Fibroblast of skin of right biceps (primary cell): ENCODE results near the gene CCNDBP1.
"Not testable (repeated sequence)": the region's sequence is repeated elsewhere in the genome, so short reads cannot be mapped to it uniquely, and the experiment has no call there.

Experiments used
- DNase-seq: peaks from one replicate; pipeline ENCODE4 v3.0.0-alpha.2; 2013

The CCNDBP1 gene

DNA sequence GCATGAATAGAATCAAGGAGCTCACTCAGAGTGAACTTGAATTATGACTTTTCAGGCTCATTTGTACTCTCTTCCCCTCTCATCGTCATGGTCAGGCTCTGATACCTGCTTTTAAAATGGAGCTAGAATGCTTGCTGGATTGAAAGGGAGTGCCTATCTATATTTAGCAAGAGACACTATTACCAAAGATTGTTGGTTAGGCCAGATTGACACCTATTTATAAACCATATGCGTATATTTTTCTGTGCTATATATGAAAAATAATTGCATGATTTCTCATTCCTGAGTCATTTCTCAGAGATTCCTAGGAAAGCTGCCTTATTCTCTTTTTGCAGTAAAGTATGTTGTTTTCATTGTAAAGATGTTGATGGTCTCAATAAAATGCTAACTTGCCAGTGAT lies 9.6 kb downstream of the CCNDBP1 start:
- DNase-seq = peak; percentile 43

DNA sequence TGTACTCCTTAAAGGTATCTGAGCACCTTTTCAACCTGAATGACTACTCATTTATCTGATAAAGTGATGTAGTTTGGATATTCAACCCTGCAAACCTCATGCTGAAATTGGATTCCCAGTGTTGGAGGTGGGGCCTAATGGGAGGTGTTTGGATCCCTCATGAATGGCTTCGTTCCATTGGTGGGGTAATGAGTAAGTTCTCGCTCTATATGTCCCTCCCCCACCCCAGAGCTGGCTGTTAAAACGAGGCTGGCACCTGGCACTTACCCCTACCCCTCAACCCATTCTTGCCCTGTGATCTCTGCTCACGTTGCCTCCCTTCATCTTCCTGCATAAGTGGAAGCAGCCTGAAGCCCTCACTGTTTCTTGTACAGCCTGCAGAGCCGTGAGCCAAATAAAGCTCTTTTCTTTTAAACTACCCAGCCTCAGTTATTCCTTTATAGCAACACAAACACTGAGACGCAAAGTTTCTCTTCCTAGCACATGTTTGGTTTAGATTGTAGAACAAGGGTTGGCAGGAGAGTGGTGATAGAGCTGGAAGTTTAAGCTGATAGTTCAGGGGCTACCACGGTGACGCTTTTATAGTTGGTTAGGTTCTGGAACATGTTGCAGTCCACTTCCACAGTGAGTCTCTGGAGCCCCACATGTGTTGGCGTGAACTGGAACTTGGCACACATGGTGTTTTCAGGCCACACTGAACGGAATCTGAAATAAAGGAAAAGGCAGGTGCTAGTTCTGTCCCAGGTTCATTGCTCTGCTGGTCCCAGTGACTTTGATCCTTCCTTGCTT lies 11.8 kb downstream of the CCNDBP1 start:
- no peak for DNase-seq

DNA sequence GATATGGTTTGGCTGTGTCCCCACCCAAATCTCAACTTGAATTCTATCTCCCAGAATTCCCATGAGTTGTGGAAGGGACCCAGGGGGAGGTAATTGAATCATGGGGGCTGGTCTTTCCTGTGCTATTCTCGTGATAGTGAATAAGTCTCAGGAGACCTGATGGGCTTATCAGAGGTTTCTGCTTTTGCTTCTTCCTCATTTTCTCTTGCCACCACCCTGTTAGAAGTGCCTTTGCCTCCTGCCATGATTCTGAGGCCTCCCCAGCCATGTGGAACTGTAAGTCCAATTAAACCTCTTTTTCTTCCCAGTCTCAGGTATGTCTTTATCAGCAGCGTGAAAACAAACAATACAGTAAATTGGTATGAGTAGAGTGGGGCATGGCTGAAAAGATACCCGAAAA lies 12.6 kb downstream of the CCNDBP1 start:
- DNase-seq = not testable (repeated sequence)

DNA sequence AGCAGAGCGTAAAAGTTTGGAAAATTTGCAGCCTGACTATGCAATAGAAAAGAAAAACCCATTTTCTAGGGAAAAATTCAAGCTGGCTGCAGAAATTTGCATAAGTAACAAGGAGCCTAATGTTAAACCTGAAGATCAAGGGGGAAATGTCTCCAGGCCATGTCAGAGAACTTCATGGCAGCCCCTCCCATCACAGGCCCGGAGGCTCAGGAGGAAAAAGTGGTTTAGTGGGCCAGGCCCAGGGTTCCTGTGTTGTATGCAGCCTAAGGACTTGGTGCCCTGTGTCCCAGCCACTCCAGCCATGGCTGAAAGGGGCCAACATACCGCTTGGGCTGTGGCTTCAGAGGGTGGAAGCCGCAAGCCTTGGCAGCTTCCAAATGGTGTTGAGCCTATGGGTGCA lies 13.4 kb downstream of the CCNDBP1 start:
- DNase-seq = not testable (repeated sequence)

DNA sequence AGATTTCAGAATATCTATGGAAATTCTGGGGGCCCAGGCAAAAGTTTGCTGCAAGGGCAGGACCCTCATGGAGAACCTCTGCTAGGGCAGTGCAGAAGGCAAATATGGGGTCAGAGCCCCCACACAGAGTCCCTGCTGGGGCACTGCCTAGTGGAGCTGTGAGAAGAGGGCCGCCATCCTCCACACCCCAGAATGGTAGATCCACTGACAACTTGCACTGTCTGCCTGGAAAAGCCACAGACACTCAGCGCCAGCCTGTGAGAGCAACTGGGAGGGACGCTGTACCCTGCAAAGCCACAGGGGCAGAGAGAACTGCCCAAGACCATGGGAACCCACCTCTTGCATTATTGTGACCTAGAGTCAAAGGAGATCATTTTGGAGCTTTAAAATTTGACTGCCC lies 13.8 kb downstream of the CCNDBP1 start:
- DNase-seq = no peak

DNA sequence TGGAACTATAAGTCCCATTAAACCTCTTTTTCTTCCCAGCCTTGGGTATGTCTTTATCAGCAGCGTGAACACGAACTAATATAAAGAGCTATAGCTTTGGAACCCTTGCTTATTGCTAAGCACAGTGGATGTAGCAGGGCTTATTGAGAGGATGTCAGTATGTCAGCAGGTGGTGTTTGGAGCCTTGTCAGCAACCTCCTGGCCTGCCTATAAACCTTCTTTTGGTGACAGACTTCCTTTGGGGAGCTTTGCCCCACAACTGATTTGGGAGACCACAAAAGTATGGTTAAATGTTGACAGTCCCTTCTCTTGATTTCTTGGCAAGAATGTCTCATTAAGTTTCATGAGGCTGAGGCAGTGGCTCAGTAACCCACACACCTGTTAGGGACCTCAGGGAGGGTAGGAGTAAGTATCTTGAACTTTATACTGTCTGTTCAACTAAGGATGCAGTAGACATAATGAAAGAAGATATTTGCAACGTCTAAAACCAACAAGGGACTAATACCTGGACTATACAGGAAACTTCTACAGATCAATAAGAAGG lies 14.8 kb downstream of the CCNDBP1 start:
- no peak for DNase-seq

DNA sequence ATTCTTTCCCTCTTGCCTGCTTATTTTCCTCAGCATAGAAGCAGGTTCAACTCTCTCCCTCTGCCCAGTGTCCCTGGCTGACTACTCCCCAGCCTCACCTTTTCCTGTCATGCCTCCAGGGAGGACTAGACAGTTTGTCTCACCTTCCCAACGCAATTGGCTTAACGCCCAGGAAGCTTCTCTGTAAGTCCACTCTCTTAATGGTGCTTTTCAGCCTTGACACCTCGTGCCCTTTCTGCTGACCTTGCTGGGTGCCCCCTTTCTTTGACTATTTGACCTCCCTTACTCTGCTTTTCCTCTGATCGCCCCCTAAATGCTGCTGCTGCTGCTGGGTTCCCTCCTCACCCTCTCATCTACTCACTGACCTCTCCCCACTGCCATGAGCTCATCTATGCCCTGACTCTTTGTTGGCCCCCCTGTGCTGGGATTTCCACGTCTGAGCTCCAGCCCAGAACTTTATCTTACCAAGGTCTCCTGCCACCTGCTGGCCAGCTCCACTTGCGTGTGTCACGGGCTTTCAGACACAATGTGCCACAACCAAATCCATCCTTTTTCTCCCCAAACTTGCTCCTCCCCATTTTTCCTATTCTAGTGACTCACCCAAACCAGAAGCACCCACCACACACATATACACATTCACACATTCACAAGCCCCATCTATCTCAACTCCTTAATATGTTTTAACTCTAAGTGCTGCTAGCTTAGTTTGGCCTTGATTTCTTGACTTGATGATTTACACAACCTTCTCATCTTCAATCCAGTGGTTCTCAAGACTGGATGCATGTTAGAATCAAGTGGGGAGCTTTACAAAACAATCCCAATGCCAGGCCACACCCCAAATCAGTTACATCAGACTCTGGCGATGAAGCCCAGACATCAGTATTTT lies 19.1 kb downstream of the CCNDBP1 start:
- peak; percentile 74 for DNase-seq

DNA sequence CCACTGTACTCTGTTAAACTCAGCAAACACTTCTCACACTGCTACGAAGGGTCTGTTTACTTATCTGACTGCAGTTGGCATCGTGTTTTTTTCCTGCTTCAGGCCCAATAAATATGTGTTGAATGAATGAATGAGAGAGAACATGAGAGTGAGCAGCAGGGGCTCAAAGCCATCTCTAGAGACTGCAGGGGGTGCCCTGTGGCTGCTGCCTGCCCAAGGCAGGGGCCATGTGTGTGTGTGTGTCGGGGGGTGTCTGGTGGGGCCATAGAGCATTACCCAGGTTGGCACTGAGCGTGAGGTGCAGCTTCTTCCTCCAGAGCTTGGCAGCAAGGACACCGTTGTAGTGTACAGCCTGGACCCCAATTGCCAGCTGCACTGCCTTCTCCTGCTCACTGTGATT lies 20.9 kb downstream of the CCNDBP1 start:
- no peak for DNase-seq

DNA sequence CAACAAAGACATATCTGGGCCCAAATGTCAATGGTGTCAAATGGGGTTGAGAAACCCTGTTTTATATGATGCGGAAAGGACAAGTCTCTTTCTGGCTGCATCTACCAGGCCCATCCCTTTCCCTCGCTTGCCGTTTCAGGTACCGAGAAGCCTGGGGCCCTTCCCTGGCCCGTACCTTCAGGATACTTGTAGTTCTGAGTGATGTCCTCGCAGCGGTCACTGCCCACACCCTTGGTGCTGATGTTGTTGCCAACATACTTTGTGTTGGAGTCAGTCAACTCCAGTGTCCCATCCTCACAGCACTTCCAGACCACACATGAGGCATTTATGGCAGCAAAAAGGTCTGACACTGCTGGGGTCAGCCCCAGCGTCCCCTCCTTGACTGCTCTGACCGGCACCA lies 21.8 kb downstream of the CCNDBP1 start:
- DNase-seq = no peak

DNA sequence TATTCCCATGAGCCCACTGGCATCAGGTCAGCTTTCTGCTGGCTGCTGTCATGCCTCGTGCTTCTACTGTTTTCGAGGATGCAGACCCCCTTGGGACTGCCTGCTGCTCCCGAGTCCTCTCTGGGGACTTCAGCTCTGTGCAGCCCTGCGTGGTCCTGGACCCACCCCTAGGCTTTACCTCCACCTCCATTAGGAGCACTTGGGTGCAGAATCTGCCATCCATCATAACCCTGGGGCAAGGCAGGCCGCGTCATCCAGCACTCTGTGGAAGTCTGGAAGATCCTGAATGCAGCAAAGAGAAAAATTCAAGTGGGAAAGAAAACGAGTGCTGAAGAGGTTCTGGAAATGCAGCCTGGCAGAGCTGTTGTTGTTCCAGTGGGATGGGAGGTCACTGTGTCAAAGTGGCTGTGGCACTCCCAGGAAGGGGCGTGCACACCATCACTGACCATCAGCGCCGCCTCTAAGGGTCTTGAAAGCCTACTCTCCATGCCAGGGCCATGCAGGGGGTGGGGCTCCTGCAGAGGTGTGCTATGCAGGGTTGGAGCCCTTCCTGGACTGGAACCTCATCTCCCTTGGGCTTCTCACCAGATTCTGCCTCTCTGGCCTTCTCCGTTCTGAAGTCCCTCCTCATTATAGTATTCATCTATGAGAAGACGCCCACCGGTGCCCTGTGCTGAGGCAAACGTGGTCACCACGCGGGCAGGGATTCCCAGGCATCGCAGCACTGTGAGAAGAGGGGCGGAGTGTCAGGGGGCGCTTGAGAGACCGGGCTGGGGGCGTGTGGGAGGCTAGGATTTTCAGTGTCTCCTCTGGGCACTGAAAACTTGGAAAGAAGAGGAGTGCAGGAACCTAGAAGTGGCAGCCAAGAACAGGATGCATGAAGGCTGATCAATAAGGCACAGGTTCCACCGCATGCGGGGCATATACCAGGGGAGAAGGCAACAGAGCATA lies 23.1 kb downstream of the CCNDBP1 start:
- DNase-seq = no peak

DNA sequence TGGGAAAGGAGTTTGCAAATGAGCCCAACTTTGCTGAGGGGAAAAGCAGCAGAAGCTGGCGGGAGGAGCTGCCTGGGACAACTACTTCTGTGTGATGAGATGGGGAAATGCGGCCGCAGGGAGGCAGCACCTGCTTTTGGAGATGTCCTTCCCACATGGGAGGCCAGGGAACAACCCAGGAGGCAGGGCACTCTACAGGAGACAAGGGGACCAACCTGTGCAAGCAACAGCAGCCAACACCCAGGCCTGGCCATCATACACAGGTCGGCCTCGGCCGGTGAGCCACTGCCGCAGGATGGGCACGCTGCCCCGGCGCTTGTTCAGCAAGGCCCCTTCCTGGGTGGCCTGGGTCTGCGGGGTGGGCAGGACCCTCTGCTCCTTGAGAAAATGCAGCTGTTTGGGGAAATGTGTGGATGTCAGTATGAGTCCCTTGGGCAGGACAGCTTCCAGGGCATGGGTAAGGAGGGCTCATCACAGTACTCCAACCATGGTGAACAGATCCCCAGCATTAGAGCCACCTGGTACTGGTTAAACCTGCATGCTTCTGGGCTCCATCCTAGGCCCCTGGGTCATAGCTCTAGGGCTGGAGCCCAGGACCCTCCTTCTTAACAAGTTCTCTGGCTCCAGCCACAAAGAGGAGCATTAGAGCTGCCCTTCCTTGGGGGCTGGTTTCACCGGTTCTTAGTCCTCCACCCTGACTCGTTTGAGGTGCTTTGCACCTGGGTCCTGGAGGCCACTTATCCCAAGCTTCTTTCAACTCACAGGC lies 24.0 kb downstream of the CCNDBP1 start:
- DNase-seq = no peak

DNA sequence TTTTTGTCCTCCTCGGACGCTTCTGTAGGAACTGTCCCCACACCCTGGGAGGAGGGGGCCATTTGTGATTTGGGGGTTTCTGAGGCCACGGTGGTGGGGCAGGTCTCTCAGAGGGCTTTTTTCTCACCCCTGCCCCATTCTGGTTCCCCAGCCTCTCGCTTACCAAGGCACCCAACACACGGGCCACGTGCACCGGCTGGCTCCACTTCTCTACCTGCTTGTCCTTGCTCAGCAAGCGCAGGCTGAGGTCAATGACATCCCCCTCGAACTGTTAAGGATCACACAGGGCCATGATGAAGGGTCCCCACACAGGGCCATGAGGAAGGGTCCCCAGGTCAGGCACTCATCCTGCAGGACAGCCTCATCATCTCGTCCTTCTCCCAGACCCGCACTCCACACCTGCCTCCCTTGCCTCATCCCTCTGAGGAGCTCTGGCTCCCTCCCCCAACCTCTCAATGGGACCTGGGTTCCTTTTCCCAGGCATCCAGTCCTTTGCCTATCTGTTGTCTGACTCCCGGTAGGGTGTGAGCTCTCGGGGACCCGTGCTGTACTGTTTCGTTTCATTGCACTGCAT lies 25.1 kb downstream of the CCNDBP1 start:
- no peak for DNase-seq

DNA sequence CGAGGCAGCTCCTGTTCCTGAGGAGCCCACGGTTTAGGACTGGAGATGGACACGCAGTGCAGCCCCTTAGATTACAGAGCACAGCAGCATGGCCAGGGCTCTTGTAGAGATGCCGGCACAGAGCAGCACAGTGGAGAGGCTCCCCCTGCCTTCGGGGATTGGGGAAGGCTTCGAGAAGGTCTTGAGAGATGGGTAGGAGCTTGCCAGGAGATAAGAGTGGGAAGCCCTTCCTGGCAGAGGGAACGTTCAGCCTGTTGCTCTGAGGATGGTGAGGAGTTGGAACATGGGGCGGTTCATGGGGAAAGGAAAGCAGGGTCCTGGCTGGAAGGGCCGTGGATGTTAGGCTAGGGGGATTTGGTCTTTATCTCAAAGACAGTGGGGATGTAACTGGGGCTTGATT lies 25.6 kb downstream of the CCNDBP1 start:
- no peak for DNase-seq

DNA sequence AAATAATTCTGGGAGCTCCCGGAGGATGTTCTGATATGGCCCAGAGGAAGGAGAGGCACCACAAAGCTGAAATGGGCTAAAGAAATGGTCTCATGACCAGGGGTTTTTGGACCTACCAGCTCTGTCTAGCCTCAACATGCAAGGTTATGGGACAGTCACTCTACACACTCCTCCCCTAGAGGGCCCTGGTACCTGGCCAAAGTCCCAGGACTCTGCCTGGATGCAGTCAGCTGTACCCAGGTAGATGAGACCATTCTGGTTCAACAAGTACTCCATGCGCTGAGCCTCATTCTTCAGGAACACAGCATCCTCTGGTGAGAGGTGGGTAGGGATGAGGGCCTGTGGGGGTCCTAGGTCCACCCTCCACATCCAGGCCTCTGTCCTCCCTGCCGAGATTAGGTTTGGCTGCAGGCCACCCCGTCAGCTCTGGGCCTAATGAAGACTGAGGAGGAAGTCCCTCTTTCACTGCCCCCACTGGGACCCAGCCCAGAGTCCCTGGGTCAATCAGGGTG lies 26.1 kb downstream of the CCNDBP1 start:
- no peak for DNase-seq

DNA sequence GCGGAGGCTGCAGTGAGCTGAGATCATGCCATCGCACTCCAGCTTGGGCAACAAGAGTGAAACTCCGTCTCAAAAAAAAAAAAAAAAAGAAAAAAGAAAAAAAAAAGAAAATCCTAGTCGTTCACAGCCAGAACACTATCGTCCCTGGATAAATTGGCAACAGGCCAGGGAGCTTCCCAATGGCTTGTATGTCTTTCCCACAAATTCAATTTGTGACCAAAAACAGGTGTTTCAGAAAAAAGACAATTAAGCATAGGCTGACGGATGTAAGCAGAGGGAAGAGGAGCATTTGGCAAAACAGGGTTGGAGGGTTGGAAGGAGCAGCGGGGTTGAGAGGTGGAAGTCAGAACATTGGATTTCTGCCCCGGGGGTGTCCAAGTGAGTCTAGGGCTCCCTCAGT lies 27.1 kb downstream of the CCNDBP1 start:
- DNase-seq = no peak

DNA sequence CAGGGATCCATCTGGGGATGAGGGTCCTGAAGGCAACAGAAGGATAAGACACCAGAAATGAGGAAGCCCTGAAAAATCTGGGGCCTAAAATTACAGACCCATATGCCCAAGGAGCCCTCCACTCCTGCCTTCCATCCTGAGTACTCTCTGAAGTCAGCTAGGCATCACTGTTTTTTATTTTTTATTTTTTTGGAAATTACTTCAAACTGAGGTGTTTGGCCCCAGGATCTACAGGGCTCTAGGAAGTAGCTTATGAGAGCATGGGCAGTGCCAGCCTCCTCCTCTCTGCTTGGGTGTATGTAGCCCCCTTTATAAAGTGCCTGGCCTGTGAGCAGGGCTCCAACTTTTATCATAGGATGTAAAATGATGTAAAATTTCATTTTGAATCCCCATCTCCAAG lies 27.7 kb downstream of the CCNDBP1 start:
- DNase-seq = no peak

DNA sequence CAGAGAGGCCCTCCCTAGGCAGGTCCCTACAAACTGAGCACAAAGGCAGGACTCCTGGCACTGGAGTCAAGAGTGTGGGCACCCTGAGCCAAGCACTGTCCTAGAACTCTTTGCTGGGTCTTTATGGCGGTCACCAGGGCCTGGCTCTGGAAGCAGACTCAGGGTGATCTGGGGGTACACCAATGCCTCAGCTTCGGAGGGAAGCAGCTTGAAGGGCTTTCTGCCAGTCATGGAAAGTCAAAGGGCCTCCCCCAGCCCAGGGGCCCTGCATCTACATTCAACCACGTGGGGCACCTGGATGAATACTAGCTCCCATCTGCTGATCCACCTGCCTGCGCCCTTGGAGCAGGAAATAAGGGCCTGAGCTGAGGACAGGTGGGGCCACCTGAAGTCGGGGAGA lies 28.3 kb downstream of the CCNDBP1 start:
- no peak for DNase-seq

DNA sequence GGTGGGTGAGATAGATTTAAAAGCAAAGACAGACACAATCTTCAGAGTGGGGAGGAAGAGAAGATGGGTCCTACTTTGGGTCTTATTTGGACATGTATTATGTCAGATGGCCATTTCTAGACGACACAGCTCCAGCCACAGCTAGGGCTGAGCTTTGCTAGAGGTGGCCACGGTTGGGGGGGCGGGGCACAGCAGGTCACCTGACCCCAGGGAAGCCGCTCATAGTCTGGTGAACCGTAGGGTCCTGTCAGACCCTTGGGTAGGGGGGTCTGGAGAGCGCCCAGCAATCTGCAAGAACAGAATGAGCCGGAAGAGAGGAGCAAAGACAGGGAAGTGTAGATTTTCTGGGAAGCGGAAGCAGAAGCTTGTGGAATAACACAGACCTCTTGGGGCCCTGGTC lies 29.0 kb downstream of the CCNDBP1 start:
- no peak for DNase-seq

DNA sequence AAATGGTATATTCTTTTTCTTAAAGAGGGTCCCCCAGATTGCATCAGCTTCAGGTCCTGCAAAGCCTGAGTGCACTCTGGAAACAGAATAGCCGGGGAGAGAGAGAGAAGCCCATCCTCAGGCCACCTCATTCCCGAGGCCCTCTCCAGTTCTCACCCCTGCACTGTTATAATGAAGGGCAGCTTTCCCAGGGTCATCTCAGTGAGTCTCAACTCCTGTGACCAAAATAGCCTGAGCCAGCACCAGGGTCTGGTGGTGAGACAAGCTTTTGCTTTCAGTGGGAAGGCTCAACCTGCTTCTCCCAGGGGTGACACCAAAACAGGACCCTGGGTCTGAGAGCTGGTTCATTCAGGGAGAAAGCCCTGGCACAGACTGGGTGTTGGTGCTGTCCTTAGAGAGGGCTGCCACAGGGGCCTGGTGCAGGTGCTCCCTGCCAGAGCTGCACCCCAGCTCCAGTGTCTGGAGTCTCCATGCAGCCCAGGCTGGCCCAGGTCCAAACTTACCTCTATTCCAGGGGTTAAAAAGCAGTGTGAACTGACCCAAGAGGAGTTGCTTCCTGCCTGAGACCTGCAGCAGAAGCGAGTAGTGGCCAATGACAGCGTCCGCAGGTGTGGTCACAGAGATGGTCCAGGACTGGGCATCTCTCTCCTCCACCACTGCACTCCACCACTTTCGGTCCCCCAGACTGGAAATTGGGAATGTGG lies 29.5 kb downstream of the CCNDBP1 start:
- DNase-seq = no peak

DNA sequence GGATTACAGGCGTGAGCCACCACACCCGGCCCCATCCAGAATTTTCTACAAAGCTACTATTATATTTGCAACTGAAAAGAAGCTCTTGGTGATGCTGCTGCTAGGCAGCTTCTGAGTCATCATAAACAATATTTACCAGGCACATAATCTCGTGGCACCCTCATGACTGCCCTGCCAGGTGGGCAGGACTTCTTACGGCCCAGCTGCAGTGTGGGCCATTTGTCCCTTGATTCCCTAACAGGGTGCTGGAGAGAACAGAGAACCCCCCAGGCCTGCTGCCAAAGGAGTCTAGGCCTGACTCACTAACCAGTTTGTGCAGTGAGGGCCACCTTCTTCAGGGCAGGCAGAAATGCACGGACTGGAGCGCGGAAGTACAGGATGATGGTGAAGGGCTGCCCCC lies 30.8 kb downstream of the CCNDBP1 start:
- no peak for DNase-seq
